Measurements from ENCODE around the gene PEX14. TPM values are rescaled to one million over a fixed set of nuclear protein-coding genes. Genes with fewer than 3 reads are reported as not detected.
A peak's percentile ranks its signal among the peaks of the same experiment; 100 is the strongest.

The PEX14 gene
- polyA plus RNA-seq, 1 donor (not counting 4 experiments of a cell fraction or from before 2014, with no cell fraction given), result 8.4 TPM

- FAIRE-seq, result no peak
- Histone ChIP-seq H3K9me3 (ENCODE audit: control insufficient read depth, low read depth, low read length) (no peaks in the 10 kb centered on the region), H3K27me3 (ENCODE audit: control insufficient read depth, extremely low read depth, insufficient read depth, low read length) (no peaks in the 10 kb centered on the region), H3K4me1 (ENCODE audit: control insufficient read depth, extremely low read depth, insufficient read depth, low read length) (no peaks in the 10 kb centered on the region), H3K9ac (ENCODE audit: control insufficient read depth, extremely low read depth, insufficient read depth, low read length) (no peak overlapping the region), H3K79me2 (ENCODE audit: control insufficient read depth, insufficient read depth, low read length) (no peaks in the 10 kb centered on the region), H3K4me3 (ENCODE audit: control insufficient read depth in 2 of 3, extremely low read depth in 1 of 3, insufficient read depth in 2 of 3, low read depth in 1 of 3, low read length in 3 of 3) (no peak overlapping the region), H3K27ac (ENCODE audit: control insufficient read depth, insufficient read depth, low read length) (no peak overlapping the region), H2AFZ (ENCODE audit: control insufficient read depth, low read length) (no peak overlapping the region), H4K20me1 (ENCODE audit: control insufficient read depth, extremely low read depth, insufficient read depth, low read length) (no peaks in the 10 kb centered on the region), H3K36me3 (ENCODE audit: control insufficient read depth in 2 of 2, extremely low read depth in 1 of 2, insufficient read depth in 2 of 2, low read length in 2 of 2) (peaks cover 0 to 2% of the 10 kb centered on the region in 2 experiments), H3K9me1 (ENCODE audit: control insufficient read depth, extremely low read depth, insufficient read depth, low read length) (no peaks in the 10 kb centered on the region), H3K4me2 (ENCODE audit: control insufficient read depth, extremely low read depth, insufficient read depth, low read depth, low read length) (no peak overlapping the region)
- no peak for DNase-seq (ENCODE audit: low read depth, low spot score)
- dilution Hi-C loops (cut with MboI; ENCODE audit: extremely low pct_ligation_motif_present, low sequenced_read_pairs), result no loop called here
- TF ChIP-seq EZH2 (IDR thresholded peaks at IDR 0.05; ENCODE audit: low read length), result no peak
- peak in 1 of 3 experiments; percentile 7 for TF ChIP-seq CTCF (optimal IDR thresholded peaks at IDR 0.05 in 1 of 3, IDR thresholded peaks at IDR 0.05 in 1 of 3, conservative IDR thresholded peaks at IDR 0.05 in 1 of 3; ENCODE audit: extremely low read depth in 1 of 3, insufficient read depth in 2 of 3, low read length in 3 of 3)
Observed at GRCh38 chr1:10586125-10586524, 111.4 kb downstream of the PEX14 start.

DNA sequence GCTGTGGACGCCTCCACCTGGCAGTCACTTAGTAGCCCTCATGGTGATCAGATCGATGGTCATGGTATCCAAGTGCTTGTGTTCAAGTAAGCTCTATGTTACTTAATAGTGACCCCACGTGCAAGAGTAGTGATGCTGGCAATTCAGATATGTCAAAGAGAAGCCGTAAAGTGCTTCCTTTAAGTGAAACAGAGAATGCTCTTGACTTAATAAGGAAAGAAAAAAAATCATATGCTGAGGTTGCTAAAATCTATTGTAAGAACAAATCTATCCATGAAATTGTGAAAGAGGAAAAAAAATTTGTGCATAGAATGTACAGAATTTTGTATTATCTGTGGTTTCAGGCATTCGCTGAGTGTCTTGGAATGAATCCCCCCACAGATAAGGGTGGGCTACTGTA, 113.9 kb downstream of the PEX14 start:
- peaks cover 0 to 2% of the 10 kb centered on the region in 2 experiments for H3K36me3 ChIP-seq (ENCODE audit: control insufficient read depth in 2 of 2, extremely low read depth in 1 of 2, insufficient read depth in 2 of 2, low read length in 2 of 2)
- no peak overlapping the region for H3K9ac ChIP-seq (ENCODE audit: control insufficient read depth, extremely low read depth, insufficient read depth, low read length)
- no peak overlapping the region for H2AFZ ChIP-seq (ENCODE audit: control insufficient read depth, low read length)
- no peak for TF ChIP-seq CTCF (optimal IDR thresholded peaks at IDR 0.05 in 1 of 3, IDR thresholded peaks at IDR 0.05 in 1 of 3, conservative IDR thresholded peaks at IDR 0.05 in 1 of 3; ENCODE audit: extremely low read depth in 1 of 3, insufficient read depth in 2 of 3, low read length in 3 of 3)
- no peak for TF ChIP-seq EZH2 (IDR thresholded peaks at IDR 0.05; ENCODE audit: low read length)
- H3K9me3 ChIP-seq (ENCODE audit: control insufficient read depth, low read depth, low read length), result no peaks in the 10 kb centered on the region
- H3K4me2 ChIP-seq (ENCODE audit: control insufficient read depth, extremely low read depth, insufficient read depth, low read depth, low read length), result no peak overlapping the region
- no peak for DNase-seq (ENCODE audit: low read depth, low spot score)
- no peaks in the 10 kb centered on the region for H4K20me1 ChIP-seq (ENCODE audit: control insufficient read depth, extremely low read depth, insufficient read depth, low read length)
- no peaks in the 10 kb centered on the region for H3K79me2 ChIP-seq (ENCODE audit: control insufficient read depth, insufficient read depth, low read length)
- H3K4me1 ChIP-seq (ENCODE audit: control insufficient read depth, extremely low read depth, insufficient read depth, low read length), result no peaks in the 10 kb centered on the region
- dilution Hi-C loops (cut with MboI; ENCODE audit: extremely low pct_ligation_motif_present, low sequenced_read_pairs), result no loop called here
- H3K27ac ChIP-seq (ENCODE audit: control insufficient read depth, insufficient read depth, low read length), result no peak overlapping the region
- no peak overlapping the region for H3K4me3 ChIP-seq (ENCODE audit: control insufficient read depth in 2 of 3, extremely low read depth in 1 of 3, insufficient read depth in 2 of 3, low read depth in 1 of 3, low read length in 3 of 3)
- no peak for FAIRE-seq
- H3K9me1 ChIP-seq (ENCODE audit: control insufficient read depth, extremely low read depth, insufficient read depth, low read length), result no peaks in the 10 kb centered on the region
- no peaks in the 10 kb centered on the region for H3K27me3 ChIP-seq (ENCODE audit: control insufficient read depth, extremely low read depth, insufficient read depth, low read length)

Data from keratinocyte (primary cell).